ENCODE measurements around the gene TAOK2. TPM values are rescaled to one million over a fixed set of nuclear protein-coding genes. Genes with fewer than 3 reads are reported as not detected.

Gene TAOK2
- polyA plus RNA-seq, 1 donor = 46.6 TPM

GRCh38 chr16:29962344-29962994 is 11.2 kb upstream of the TAOK2 start:
- Histone ChIP-seq H3K4me3 (ENCODE audit: low read length) (peak overlapping the region; percentile 93), H3K9me3 (ENCODE audit: control insufficient read depth, low read depth, low read length) (no peaks in the 10 kb centered on the region), H3K36me3 (ENCODE audit: control insufficient read depth, insufficient read depth, low read length) (peaks cover 12% of the 10 kb centered on the region), H3K27me3 (ENCODE audit: control insufficient read depth, insufficient read depth, low read length) (no peaks in the 10 kb centered on the region), H3K4me1 (ENCODE audit: control insufficient read depth, insufficient read depth, low read length) (peaks cover 20% of the 10 kb centered on the region), H3K27ac (ENCODE audit: low read length) (peak overlapping the region; percentile 96)
- WGBS (ENCODE audit: insufficient coverage, low lambda C conversion rate) = 27% methylated on average over 3 of the region's 18 CpGs
- DNase-seq = peak; percentile 42 to 73

- Histone ChIP-seq H3K36me3 (ENCODE audit: control insufficient read depth, insufficient read depth, low read length) (peaks cover 16% of the 10 kb centered on the region), H3K4me1 (ENCODE audit: control insufficient read depth, insufficient read depth, low read length) (peaks cover 20% of the 10 kb centered on the region), H3K9me3 (ENCODE audit: control insufficient read depth, low read depth, low read length) (no peaks in the 10 kb centered on the region), H3K27me3 (ENCODE audit: control insufficient read depth, insufficient read depth, low read length) (no peaks in the 10 kb centered on the region), H3K27ac (ENCODE audit: low read length) (peak overlapping the region; percentile 96), H3K4me3 (ENCODE audit: low read length) (peak overlapping the region; percentile 93)
- no peak for DNase-seq
- WGBS (ENCODE audit: insufficient coverage, low lambda C conversion rate) = no CpG with 5 or more reads among the region's 14 CpGs
Measured at GRCh38 chr16:29963021-29963743, 10.5 kb upstream of the TAOK2 start.

GRCh38 chr16:29968205-29968604 is 5.5 kb upstream of the TAOK2 start:
- no peak overlapping the region for H3K27ac ChIP-seq (ENCODE audit: low read length)
- H3K4me3 ChIP-seq (ENCODE audit: low read length) = no peak overlapping the region
- peaks cover 9% of the 10 kb centered on the region for H3K4me1 ChIP-seq (ENCODE audit: control insufficient read depth, insufficient read depth, low read length)
- H3K9me3 ChIP-seq (ENCODE audit: control insufficient read depth, low read depth, low read length) = no peaks in the 10 kb centered on the region
- 100% methylated on average over 1 of the region's 4 CpGs for WGBS (ENCODE audit: insufficient coverage, low lambda C conversion rate)
- DNase-seq = no peak
- H3K36me3 ChIP-seq (ENCODE audit: control insufficient read depth, insufficient read depth, low read length) = peaks cover 31% of the 10 kb centered on the region
- H3K27me3 ChIP-seq (ENCODE audit: control insufficient read depth, insufficient read depth, low read length) = no peaks in the 10 kb centered on the region

- Histone ChIP-seq H3K4me3 (ENCODE audit: low read length) (no peak overlapping the region), H3K4me1 (ENCODE audit: control insufficient read depth, insufficient read depth, low read length) (peaks cover 16% of the 10 kb centered on the region), H3K27me3 (ENCODE audit: control insufficient read depth, insufficient read depth, low read length) (no peaks in the 10 kb centered on the region), H3K9me3 (ENCODE audit: control insufficient read depth, low read depth, low read length) (no peaks in the 10 kb centered on the region), H3K27ac (ENCODE audit: low read length) (no peak overlapping the region), H3K36me3 (ENCODE audit: control insufficient read depth, insufficient read depth, low read length) (peaks cover 23% of the 10 kb centered on the region)
- no peak for DNase-seq
- WGBS (ENCODE audit: insufficient coverage, low lambda C conversion rate) = 100% methylated on average over 1 of the region's 8 CpGs
Measured at GRCh38 chr16:29971304-29971703, 2.4 kb upstream of the TAOK2 start.

GRCh38 chr16:29972500-29972899 is 1.2 kb upstream of the TAOK2 start:
- no peaks in the 10 kb centered on the region for H3K9me3 ChIP-seq (ENCODE audit: control insufficient read depth, low read depth, low read length)
- no peaks in the 10 kb centered on the region for H3K27me3 ChIP-seq (ENCODE audit: control insufficient read depth, insufficient read depth, low read length)
- WGBS (ENCODE audit: insufficient coverage, low lambda C conversion rate) = no CpG with 5 or more reads among the region's 1 CpG
- H3K4me1 ChIP-seq (ENCODE audit: control insufficient read depth, insufficient read depth, low read length) = peaks cover 16% of the 10 kb centered on the region
- DNase-seq = no peak
- no peak overlapping the region for H3K27ac ChIP-seq (ENCODE audit: low read length)
- H3K36me3 ChIP-seq (ENCODE audit: control insufficient read depth, insufficient read depth, low read length) = peaks cover 24% of the 10 kb centered on the region
- H3K4me3 ChIP-seq (ENCODE audit: low read length) = no peak overlapping the region

- H3K27me3 ChIP-seq (ENCODE audit: control insufficient read depth, insufficient read depth, low read length) = no peaks in the 10 kb centered on the region
- no peaks in the 10 kb centered on the region for H3K9me3 ChIP-seq (ENCODE audit: control insufficient read depth, low read depth, low read length)
- no peak for DNase-seq
- peaks cover 27% of the 10 kb centered on the region for H3K36me3 ChIP-seq (ENCODE audit: control insufficient read depth, insufficient read depth, low read length)
- H3K27ac ChIP-seq (ENCODE audit: low read length) = peak overlapping the region; percentile 6
- no peak overlapping the region for H3K4me3 ChIP-seq (ENCODE audit: low read length)
- WGBS (ENCODE audit: insufficient coverage, low lambda C conversion rate) = no CpG with 5 or more reads among the region's 6 CpGs
- H3K4me1 ChIP-seq (ENCODE audit: control insufficient read depth, insufficient read depth, low read length) = peaks cover 16% of the 10 kb centered on the region
Measured at GRCh38 chr16:29972992-29973383, 680 bp upstream of the TAOK2 start.

- Histone ChIP-seq H3K36me3 (ENCODE audit: control insufficient read depth, insufficient read depth, low read length) (peaks cover 31% of the 10 kb centered on the region), H3K27me3 (ENCODE audit: control insufficient read depth, insufficient read depth, low read length) (no peaks in the 10 kb centered on the region), H3K4me1 (ENCODE audit: control insufficient read depth, insufficient read depth, low read length) (peaks cover 16% of the 10 kb centered on the region), H3K27ac (ENCODE audit: low read length) (peak overlapping the region; percentile 92), H3K4me3 (ENCODE audit: low read length) (peak overlapping the region; percentile 96), H3K9me3 (ENCODE audit: control insufficient read depth, low read depth, low read length) (no peaks in the 10 kb centered on the region)
- DNase-seq = peak in 1 of 2 donors; percentile 55
- no CpG with 5 or more reads among the region's 31 CpGs for WGBS (ENCODE audit: insufficient coverage, low lambda C conversion rate)
Measured at GRCh38 chr16:29974291-29975133, 844 bp downstream of the TAOK2 start.

GRCh38 chr16:29975134-29975538 is 1.5 kb downstream of the TAOK2 start:
- Histone ChIP-seq H3K4me3 (ENCODE audit: low read length) (peak overlapping the region; percentile 96), H3K27ac (ENCODE audit: low read length) (no peak overlapping the region), H3K27me3 (ENCODE audit: control insufficient read depth, insufficient read depth, low read length) (no peaks in the 10 kb centered on the region), H3K36me3 (ENCODE audit: control insufficient read depth, insufficient read depth, low read length) (peaks cover 34% of the 10 kb centered on the region), H3K4me1 (ENCODE audit: control insufficient read depth, insufficient read depth, low read length) (peaks cover 16% of the 10 kb centered on the region), H3K9me3 (ENCODE audit: control insufficient read depth, low read depth, low read length) (no peaks in the 10 kb centered on the region)
- WGBS (ENCODE audit: insufficient coverage, low lambda C conversion rate) = no CpG with 5 or more reads among the region's 5 CpGs
- no peak for DNase-seq

GRCh38 chr16:29975811-29976511 is 2.3 kb downstream of the TAOK2 start:
- no peak overlapping the region for H3K27ac ChIP-seq (ENCODE audit: low read length)
- H3K9me3 ChIP-seq (ENCODE audit: control insufficient read depth, low read depth, low read length) = no peaks in the 10 kb centered on the region
- H3K4me3 ChIP-seq (ENCODE audit: low read length) = peak overlapping the region; percentile 96
- no peaks in the 10 kb centered on the region for H3K27me3 ChIP-seq (ENCODE audit: control insufficient read depth, insufficient read depth, low read length)
- no peak for DNase-seq
- H3K36me3 ChIP-seq (ENCODE audit: control insufficient read depth, insufficient read depth, low read length) = peaks cover 41% of the 10 kb centered on the region
- peaks cover 16% of the 10 kb centered on the region for H3K4me1 ChIP-seq (ENCODE audit: control insufficient read depth, insufficient read depth, low read length)
- no CpG with 5 or more reads among the region's 6 CpGs for WGBS (ENCODE audit: insufficient coverage, low lambda C conversion rate)
